ENCODE measurements around the gene RANBP1. TPM values are rescaled to one million over a fixed set of nuclear protein-coding genes. Genes with fewer than 3 reads are reported as not detected.

The RANBP1 gene
- polyA plus RNA-seq, 2 of the 4 experiments (the other 2 are of a cell fraction): 239 to 338 TPM

- TF ChIP-seq REST (IDR thresholded peaks at IDR 0.05): no peak
These were observed 10.6 kb downstream of the RANBP1 start (continued) for GRCh38 chr22:20126284-20127029.

- POLR2A ChIA-PET: no interaction called here
- Histone ChIP-seq H3K9me3 (no peaks in the 10 kb centered on the region), H3K4me1 (no peaks in the 10 kb centered on the region), H3K4me3 (no peak overlapping the region), H3K4me2 (no peak overlapping the region), H3K27ac (no peak overlapping the region)
- CTCF ChIA-PET: interaction anchor here (1.0 kb wide), 1 partner anchor 30 kb away, joined by 3 read pairs; no protein-coding TSS in a partner anchor
- ATAC-seq (no peak), FAIRE-seq (no peak), DNase-seq (ENCODE audit: low read depth in 1 of 2, low spot score in 1 of 2) (no peak)
- TF ChIP-seq FOXS1 (CRISPR knock-in tag; IDR thresholded peaks at IDR 0.05) (no peak), FOSB (CRISPR knock-in tag; IDR thresholded peaks at IDR 0.05) (no peak), HOXB5 (CRISPR knock-in tag; IDR thresholded peaks at IDR 0.05) (no peak), BHLHE40 (IDR thresholded peaks at IDR 0.05; ENCODE audit: low read depth, low read length) (no peak), EP300 (IDR thresholded peaks at IDR 0.05) (no peak), MAX (IDR thresholded peaks at IDR 0.05) (no peak), RFX5 (IDR thresholded peaks at IDR 0.05) (no peak), BCL3 (IDR thresholded peaks at IDR 0.05) (no peak), RARB (CRISPR knock-in tag; IDR thresholded peaks at IDR 0.05) (no peak), CBX2 (IDR thresholded peaks at IDR 0.05; ENCODE audit: borderline replicate concordance, low read depth) (no peak), CHD2 (IDR thresholded peaks at IDR 0.05; ENCODE audit: low read length, partially characterized antibody) (no peak), MAZ (IDR thresholded peaks at IDR 0.05; ENCODE audit: borderline replicate concordance, low read depth, low read length) (no peak), EHMT2 (IDR thresholded peaks at IDR 0.05; ENCODE audit: low read depth) (no peak), CHD4 (IDR thresholded peaks at IDR 0.05; ENCODE audit: borderline replicate concordance) (no peak)
- WGBS (ENCODE audit: missing lambda C conversion rate): 78% methylated on average over 8 of the region's 15 CpGs
These were observed 11.5 kb downstream of the RANBP1 start for GRCh38 chr22:20127318-20127868.

- 90% methylated on average over 11 of the region's 17 CpGs for WGBS (ENCODE audit: missing lambda C conversion rate)
These were observed 12.1 kb downstream of the RANBP1 start for GRCh38 chr22:20127869-20128618.

More at GRCh38 chr22:20127869-20128618, 12.1 kb downstream of the RANBP1 start:
- ChIA-PET CTCF (interaction anchor here (1.0 to 1.2 kb wide), 3 partner anchors 10 to 158 kb away, joined by 3 to 4 read pairs (median 3); no protein-coding TSS in a partner anchor), POLR2A (no interaction called here)
- Histone ChIP-seq H3K9me3 (no peaks in the 10 kb centered on the region), H3K4me1 (peaks cover 4% of the 10 kb centered on the region; the same call in 1 of the 3 replicates), H3K27ac (no peak overlapping the region), H3K4me2 (no peak overlapping the region), H3K4me3 (no peak overlapping the region)
- TF ChIP-seq USF2 (IDR thresholded peaks at IDR 0.05): no peak
- no peak for TF ChIP-seq KDM5A (IDR thresholded peaks at IDR 0.05)
- TF ChIP-seq HEYL (CRISPR knock-in tag; IDR thresholded peaks at IDR 0.05): no peak
- no peak for FAIRE-seq
- ATAC-seq: no peak
- DNase-seq (ENCODE audit: low read depth in 1 of 2, low spot score in 1 of 2): no peak
